Choroid plexus epithelial cell (primary cell): ENCODE measurements around the gene TOX2.

Source experiments
- DNase-seq: peaks from one replicate; pipeline ENCODE4 v3.0.0-alpha.2; 2010; ENCODE audit warnings: low read depth
- H3K4me3 ChIP-seq: 2 replicates; pipeline ENCODE4 v1.5.1; 2011; ENCODE audit warnings: low read depth, mild to moderate bottlenecking, control low read depth, low read length, moderate library complexity
- TF ChIP-seq, protein P1 (sequence below): conservative IDR thresholded peaks from 2 replicates; pipeline ENCODE4 v1.5.1; 2011; ENCODE audit warnings: low read depth, mild to moderate bottlenecking, control low read depth, inconsistent platforms, low read length, moderate library complexity

Gene TOX2

DNA sequence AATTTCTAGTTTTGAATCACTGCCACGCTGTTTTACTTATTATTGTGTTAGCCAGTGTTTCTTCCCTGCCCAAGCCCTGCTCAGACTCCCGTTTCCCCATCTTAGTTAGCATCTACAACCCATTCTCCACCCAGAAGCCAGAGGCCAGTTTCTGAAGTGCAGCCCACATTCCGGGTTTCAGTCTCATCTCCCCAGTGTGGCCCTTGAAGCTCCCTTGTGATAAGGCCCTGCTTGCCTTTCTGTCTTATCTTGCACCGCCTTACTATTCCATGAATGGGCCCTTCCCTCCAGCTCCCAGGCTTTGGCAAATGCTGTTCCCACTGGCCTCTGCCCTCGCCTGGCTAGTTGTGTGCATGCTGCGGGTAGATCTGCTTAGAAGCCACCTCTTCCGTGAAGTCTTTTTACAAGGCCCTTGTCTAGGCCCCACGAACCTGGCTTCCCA, 41.1 kb downstream of the TOX2 start:
- no peak for DNase-seq
- H3K4me3 ChIP-seq, result no peak overlapping the region
- TF ChIP-seq, protein P1, sequence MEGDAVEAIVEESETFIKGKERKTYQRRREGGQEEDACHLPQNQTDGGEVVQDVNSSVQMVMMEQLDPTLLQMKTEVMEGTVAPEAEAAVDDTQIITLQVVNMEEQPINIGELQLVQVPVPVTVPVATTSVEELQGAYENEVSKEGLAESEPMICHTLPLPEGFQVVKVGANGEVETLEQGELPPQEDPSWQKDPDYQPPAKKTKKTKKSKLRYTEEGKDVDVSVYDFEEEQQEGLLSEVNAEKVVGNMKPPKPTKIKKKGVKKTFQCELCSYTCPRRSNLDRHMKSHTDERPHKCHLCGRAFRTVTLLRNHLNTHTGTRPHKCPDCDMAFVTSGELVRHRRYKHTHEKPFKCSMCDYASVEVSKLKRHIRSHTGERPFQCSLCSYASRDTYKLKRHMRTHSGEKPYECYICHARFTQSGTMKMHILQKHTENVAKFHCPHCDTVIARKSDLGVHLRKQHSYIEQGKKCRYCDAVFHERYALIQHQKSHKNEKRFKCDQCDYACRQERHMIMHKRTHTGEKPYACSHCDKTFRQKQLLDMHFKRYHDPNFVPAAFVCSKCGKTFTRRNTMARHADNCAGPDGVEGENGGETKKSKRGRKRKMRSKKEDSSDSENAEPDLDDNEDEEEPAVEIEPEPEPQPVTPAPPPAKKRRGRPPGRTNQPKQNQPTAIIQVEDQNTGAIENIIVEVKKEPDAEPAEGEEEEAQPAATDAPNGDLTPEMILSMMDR, result no peak

DNA sequence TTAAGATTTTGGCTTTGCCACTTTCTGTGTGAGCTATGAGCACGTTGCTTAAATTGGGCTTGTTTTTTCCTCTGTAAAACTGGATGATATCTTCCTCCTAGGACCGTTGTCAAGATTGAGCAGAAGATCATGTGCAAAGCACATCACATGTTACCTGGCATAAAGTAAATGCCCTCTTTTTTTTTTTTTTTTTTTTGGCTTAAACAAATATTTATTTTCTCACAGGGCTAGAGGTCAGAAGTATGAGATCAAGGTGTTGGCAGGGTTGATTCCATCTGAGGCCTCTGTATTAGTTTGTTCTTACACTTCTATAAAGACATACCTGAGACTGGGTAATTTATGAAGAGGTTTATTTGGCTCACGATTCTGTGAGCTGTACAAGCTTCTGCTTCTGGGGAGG, 42.7 kb downstream of the TOX2 start:
- no peak overlapping the region for H3K4me3 ChIP-seq
- no peak for DNase-seq
- TF ChIP-seq, protein P1, result no peak

DNA sequence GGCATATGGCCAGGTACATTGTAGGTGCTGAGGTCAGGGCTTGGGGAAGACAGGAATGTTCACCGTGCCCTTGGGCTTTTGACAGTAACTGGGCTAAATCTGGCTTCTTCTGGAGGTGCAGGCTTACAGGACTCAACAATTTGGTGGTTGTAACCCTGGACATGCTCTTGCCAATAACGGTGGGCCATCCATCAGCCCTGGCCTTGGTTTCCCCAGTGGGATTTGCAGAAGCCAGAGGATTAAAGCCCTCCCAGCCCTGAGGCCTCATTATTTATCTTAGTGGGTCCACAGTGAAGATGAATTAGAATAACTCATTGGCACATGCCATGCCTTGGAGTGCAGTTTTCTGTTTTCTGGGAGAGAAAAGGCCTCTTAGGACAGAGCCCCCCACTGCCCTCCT, 44.0 kb downstream of the TOX2 start:
- no peak overlapping the region for H3K4me3 ChIP-seq
- DNase-seq, result no peak
- TF ChIP-seq, protein P1, result no peak

DNA sequence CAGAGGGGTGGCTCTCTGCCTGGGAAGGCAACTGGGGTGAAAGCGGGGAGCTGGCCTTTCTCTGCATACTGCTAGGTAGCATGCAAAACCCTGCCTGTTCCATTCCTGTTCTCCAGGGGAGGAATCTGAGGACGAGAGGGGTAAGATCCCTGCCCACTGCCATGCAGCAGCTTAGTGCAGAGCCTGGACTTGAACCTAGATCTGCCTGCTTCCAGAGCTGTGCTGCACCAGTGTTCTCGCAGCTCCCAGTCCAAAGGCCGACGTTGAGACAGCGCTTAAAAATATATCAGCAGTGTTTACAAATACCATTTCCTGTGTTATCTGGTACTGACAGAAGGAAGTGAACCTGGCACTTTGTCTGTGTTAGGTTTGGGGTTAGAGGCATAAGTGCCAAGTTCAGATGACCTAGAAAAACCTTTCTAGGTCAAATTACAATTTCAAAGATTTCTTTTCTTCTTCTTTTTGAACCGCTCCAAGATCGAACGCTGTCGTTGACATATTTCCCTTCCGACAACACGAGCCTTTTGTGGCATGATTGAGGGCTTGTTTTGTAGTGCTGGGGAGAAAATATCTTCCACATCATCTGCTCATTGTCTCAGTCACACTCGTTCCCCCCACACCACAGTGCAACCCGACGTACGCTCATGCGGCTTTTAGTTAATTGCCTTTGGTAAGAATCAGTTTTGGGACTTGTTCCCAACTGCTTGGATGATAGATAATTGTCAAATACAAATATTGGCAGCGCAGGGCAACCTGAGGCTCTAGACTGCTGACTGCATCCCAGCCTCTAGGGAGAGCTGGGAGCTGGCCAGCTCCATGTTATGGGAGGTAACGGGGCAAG, 44.6 kb downstream of the TOX2 start:
- no peak overlapping the region for H3K4me3 ChIP-seq
- TF ChIP-seq, protein P1, result no peak
- DNase-seq, result no peak

DNA sequence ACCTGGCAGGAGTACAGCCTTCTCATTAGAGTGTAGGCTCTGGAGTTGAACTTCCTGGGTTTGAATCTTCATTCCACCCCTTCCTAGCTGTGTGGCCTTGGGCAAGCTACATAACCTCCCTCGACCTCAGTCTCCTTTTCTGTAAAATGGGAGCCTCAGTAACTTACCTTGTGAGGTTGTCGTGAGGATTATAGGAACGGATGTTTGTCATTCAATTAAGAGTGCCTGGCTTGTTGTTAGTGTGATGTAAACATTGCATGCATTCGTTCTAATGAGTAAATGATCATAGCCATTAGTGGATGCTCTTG, 45.2 kb downstream of the TOX2 start:
- H3K4me3 ChIP-seq, result no peak overlapping the region
- TF ChIP-seq, protein P1, result no peak
- DNase-seq, result no peak

DNA sequence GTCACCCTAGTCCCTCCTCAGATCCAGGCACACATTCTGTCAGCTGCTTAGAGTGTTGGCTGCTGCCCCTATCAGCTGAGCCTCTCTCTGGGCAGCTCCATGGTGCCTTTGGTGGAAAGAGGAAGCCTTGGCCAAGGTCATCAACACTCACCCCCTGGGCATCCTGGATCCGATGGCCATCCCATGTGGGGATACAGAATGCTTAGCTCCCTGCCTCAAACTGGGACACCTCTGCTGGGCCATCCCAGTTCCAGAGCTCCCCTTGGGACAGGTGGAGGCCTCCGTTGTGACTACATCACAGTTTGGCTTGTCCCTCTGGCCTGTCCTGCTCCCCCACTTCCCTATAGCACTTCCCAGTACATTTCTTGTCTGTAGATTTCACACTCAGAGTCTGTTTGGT, 45.6 kb downstream of the TOX2 start:
- TF ChIP-seq, protein P1, result no peak
- H3K4me3 ChIP-seq, result no peak overlapping the region
- DNase-seq, result no peak

DNA sequence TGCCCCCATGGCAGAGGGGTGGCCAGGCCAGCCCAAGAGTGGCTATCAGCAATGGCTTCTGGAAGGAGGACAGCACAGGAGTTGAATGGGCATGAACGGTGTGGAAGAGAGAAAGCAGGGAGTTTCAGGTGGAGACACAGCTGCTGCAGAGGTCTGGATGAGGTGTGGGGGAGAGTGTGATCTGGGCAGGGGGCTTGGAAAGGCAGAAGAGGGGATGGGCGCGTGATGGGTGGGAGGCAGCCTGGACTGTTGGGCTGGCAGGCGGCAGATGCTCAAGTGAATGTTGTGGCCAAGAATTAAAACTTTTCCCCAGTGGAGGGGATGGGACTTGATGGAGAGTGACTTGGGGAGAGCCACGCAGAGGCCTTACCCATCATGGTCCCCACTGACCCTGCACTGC, 46.5 kb downstream of the TOX2 start:
- TF ChIP-seq, protein P1, result no peak
- no peak for DNase-seq
- H3K4me3 ChIP-seq, result no peak overlapping the region
